Esophagus muscularis mucosa (tissue), 4 donors: Measurements from ENCODE around the gene DPPA2. TPM values are rescaled to one million over a fixed set of nuclear protein-coding genes. Genes with fewer than 3 reads are reported as not detected.

ENCODE experiments used
- DNase-seq: peaks from one replicate; pipeline ENCODE4 v3.0.0-alpha.2; 2017; ENCODE audit errors: extremely low spot score
- H3K27ac ChIP-seq, 4 donors: fragments of 200-600 bp; sonication (generic); replicated peaks in 1 of 4; 1 replicate in 3 of 4; 2 replicates in 1 of 4; pipeline ENCODE4 v1.5.1; 2016 to 2019; ENCODE audit warnings: mild to moderate bottlenecking in 1 of 4
- H3K27me3 ChIP-seq, 4 donors: fragments of 200-600 bp; sonication (generic); one replicate each; pipeline versions ENCODE4 v1.5.1 to v1.6.0; 2016 to 2019
- H3K36me3 ChIP-seq, 4 donors: fragments of 200-600 bp; sonication (generic); one replicate each; pipeline ENCODE4 v1.5.1; 2016 to 2019
- H3K4me1 ChIP-seq, 4 donors: fragments of 200-600 bp; sonication (generic); one replicate each; pipeline ENCODE4 v1.5.1; 2016 to 2019
- H3K4me3 ChIP-seq, 4 donors: fragments of 200-600 bp; sonication (generic); 1 replicate in 2 of 4; 2 replicates in 2 of 4; pipeline ENCODE4 v1.5.1; 2016 to 2019; ENCODE audit warnings: mild to moderate bottlenecking in 4 of 4, moderate library complexity in 1 of 4
- H3K9me3 ChIP-seq, 4 donors: fragments of 200-600 bp; sonication (generic); 1 replicate in 3 of 4; 2 replicates in 1 of 4; pipeline ENCODE4 v1.5.1; 2016 to 2019
- EP300 ChIP-seq: sonication (generic); formaldehyde crosslinking; IDR thresholded peaks from one replicate; pipeline ENCODE4 v1.6.1; 2017; ENCODE audit warnings: antibody characterized with exemption
- POLR2A ChIP-seq: fragments of 450-650 bp; IDR thresholded peaks from one replicate; pipeline ENCODE4 v1.6.1; 2017; ENCODE audit warnings: antibody characterized with exemption, moderate library complexity, mild to moderate bottlenecking, low read depth
- POLR2AphosphoS5 ChIP-seq, 2 donors: sonication (generic); formaldehyde crosslinking; IDR thresholded peaks; one replicate each; pipeline ENCODE4 v1.6.1; 2017; ENCODE audit warnings: antibody characterized with exemption in 2 of 2
- WGBS: methylation state at CpG from one replicate; pipeline ENCODE4 v1.1.5; 2018; 5-methylcytosine and 5-hydroxymethylcytosine counted together
- intact Hi-C: fragments of 100-400 bp; cut with DNase I; formaldehyde crosslinking; loops from one replicate; pipeline ENCODE4 v1.15.1; 2023
- total RNA-seq, 4 donors: library from RNA; depleted of rRNA; stranded (reverse); fragments of >200 nt; gene quantifications; one replicate each; pipeline versions ENCODE4 v1.1.0 to v1.2.1, GENCODE V29; 2016
- TF ChIP-seq, protein P1 (sequence below), 3 experiments: fragments of 200-600 bp in 2 of 3; fragments of 450-650 bp in 1 of 3; sonication (generic) in 2 of 3; IDR thresholded peaks; one replicate each; pipeline ENCODE4 v1.5.1; 2017 to 2019; ENCODE audit warnings: antibody characterized with exemption in 3 of 3, mild to moderate bottlenecking in 2 of 3, moderate library complexity in 1 of 3

The DPPA2 gene
- total RNA-seq, 4 donors from 2014 or later, result not detected

DNA sequence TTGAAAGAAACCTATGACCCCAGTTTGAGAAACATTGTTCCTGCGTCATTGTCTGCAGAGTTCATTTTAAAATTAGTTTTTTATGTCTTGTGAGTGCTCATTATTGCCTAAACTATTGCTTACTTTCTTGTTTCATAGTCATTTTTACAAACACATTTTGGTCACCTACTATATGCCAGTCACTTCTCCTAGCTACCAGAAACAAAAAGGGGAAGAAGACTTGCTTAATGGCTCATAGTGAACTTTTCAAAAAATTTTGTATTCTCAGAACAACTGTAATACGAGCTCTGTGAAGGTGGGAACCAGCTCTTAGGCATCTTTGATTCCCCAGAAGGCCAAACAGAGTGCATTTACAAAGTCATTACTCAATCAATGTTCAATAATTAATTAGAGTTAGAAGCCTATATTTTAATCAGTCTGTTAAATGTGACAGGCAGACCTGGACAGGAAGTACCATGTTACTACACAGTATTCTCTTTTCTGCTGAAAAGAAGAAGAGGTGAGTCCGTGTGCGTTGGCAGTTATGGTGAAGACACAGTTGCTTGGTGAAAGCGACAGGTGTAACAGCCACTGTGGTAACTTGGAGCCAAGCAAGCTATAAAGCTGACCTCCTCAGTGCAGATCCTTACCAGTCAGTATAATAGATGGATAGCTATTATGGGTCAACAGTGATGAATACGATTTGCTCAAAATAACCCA lies 46.6 kb downstream of the DPPA2 start:
- TF ChIP-seq POLR2AphosphoS5 (IDR thresholded peaks at IDR 0.05), result no peak
- TF ChIP-seq, protein P1, sequence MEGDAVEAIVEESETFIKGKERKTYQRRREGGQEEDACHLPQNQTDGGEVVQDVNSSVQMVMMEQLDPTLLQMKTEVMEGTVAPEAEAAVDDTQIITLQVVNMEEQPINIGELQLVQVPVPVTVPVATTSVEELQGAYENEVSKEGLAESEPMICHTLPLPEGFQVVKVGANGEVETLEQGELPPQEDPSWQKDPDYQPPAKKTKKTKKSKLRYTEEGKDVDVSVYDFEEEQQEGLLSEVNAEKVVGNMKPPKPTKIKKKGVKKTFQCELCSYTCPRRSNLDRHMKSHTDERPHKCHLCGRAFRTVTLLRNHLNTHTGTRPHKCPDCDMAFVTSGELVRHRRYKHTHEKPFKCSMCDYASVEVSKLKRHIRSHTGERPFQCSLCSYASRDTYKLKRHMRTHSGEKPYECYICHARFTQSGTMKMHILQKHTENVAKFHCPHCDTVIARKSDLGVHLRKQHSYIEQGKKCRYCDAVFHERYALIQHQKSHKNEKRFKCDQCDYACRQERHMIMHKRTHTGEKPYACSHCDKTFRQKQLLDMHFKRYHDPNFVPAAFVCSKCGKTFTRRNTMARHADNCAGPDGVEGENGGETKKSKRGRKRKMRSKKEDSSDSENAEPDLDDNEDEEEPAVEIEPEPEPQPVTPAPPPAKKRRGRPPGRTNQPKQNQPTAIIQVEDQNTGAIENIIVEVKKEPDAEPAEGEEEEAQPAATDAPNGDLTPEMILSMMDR (IDR thresholded peaks at IDR 0.05), result no peak
- no peak for TF ChIP-seq POLR2A
- no peak for TF ChIP-seq EP300
- WGBS, result 83% methylated on average over 6 of the region's 6 CpGs
- Histone ChIP-seq H3K4me3 (no peak overlapping the region), H3K27me3 (no peaks in the 10 kb centered on the region), H3K4me1 (no peaks in the 10 kb centered on the region), H3K9me3 (no peaks in the 10 kb centered on the region), H3K27ac (no peak overlapping the region), H3K36me3 (no peaks in the 10 kb centered on the region)
- DNase-seq, result no peak
- intact Hi-C loops, result no loop called here

DNA sequence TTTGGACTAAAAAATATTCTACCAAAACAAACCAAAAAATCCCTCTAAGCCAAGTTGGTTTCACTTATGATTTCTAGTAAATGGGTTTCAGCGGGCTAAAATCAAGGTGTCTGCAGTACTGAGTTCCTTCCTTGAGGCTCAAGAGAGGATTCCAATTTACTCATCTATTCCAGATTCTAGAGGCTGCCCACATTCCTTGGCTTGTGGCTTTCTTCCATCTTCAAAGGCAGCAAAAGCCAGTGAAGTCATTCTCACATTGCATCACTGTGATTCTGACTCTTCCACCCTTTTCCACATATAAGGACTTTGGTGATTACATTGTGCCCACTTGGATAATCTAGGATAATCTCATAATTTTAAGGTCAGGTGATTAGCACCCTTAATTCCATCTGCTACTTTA lies 48.1 kb downstream of the DPPA2 start:
- 96% methylated on average over 1 of the region's 1 CpG for WGBS

DNA sequence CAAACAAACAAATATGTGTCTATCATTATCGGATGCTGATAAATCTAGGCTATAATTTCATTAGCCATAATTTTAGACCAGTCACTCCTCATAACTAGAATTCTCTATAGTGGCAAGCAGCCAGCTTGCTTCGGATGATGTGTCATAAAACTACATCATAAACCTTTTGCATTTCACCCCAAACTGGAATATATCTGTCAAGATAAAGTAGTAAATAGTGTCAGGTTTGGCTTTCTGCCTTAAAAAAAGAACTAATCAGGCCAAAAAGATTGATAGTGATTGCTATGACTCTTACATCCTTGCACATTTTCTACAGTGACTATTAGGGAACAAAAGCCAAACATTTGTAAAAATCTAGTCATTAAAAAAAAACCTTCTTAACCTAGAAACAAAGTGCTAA lies 51.0 kb downstream of the DPPA2 start:
- no peak overlapping the region for H3K27ac ChIP-seq
- no peaks in the 10 kb centered on the region for H3K4me1 ChIP-seq
- no peak for DNase-seq
- H3K4me3 ChIP-seq, result no peak overlapping the region
- intact Hi-C loops, result no loop called here
- H3K27me3 ChIP-seq, result no peaks in the 10 kb centered on the region
- no peaks in the 10 kb centered on the region for H3K9me3 ChIP-seq
- H3K36me3 ChIP-seq, result no peaks in the 10 kb centered on the region
- TF ChIP-seq, protein P1 (IDR thresholded peaks at IDR 0.05), result no peak
- TF ChIP-seq POLR2A (no peak), POLR2AphosphoS5 (IDR thresholded peaks at IDR 0.05) (no peak), EP300 (no peak)
- WGBS, result 40% methylated on average over 2 of the region's 2 CpGs

More for the DNA sequence above, 48.1 kb downstream of the DPPA2 start:
- no peak for DNase-seq
- Histone ChIP-seq H3K36me3 (no peaks in the 10 kb centered on the region), H3K27me3 (no peaks in the 10 kb centered on the region), H3K9me3 (no peaks in the 10 kb centered on the region), H3K4me1 (no peaks in the 10 kb centered on the region), H3K4me3 (no peak overlapping the region), H3K27ac (no peak overlapping the region)
- TF ChIP-seq POLR2A (no peak), EP300 (no peak), POLR2AphosphoS5 (IDR thresholded peaks at IDR 0.05) (no peak)
- TF ChIP-seq, protein P1 (IDR thresholded peaks at IDR 0.05), result no peak
- intact Hi-C loops, result no loop called here

DNA sequence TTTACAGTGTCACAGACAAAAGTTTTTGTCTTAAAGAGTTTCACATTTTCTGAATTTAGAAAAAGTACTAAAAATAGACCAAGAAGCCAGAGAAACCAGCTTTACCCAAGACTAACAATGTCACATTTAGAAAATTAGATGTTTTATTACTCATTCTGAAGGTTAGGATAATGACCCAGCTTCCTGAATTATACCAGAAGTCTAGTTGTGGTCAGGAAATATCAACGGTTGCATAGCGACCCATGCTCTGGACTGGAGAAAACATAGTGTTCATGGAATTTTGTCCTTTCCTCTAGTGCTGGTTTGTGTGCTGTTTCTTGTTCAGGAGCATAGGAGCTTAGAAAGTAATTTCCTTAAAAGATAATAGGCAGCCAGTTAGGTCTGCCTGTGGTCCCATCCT lies 59.0 kb downstream of the DPPA2 start:
- no peak overlapping the region for H3K27ac ChIP-seq

More for the DNA sequence above, 59.0 kb downstream of the DPPA2 start:
- TF ChIP-seq POLR2AphosphoS5 (IDR thresholded peaks at IDR 0.05) (no peak), POLR2A (no peak), EP300 (no peak)
- TF ChIP-seq, protein P1 (IDR thresholded peaks at IDR 0.05), result no peak
- DNase-seq, result no peak
- 23% methylated on average over 2 of the region's 2 CpGs for WGBS
- intact Hi-C loops, result no loop called here
- Histone ChIP-seq H3K4me3 (no peak overlapping the region), H3K36me3 (no peaks in the 10 kb centered on the region), H3K27me3 (no peaks in the 10 kb centered on the region), H3K4me1 (peaks cover 0 to 14% (median 2%) of the 10 kb centered on the region in 4 donors), H3K9me3 (no peaks in the 10 kb centered on the region)
